Measurements from ENCODE around the gene CCDC172.
"Not testable (repeated sequence)": the region's sequence is repeated elsewhere in the genome, so short reads cannot be mapped to it uniquely, and the experiment has no call there.

The CCDC172 gene

GRCh38 chr10:116352125-116352524 lies 27.9 kb downstream of the CCDC172 start:
- FAIRE-seq: no peak

- FAIRE-seq: no peak
Measured at GRCh38 chr10:116353817-116354216, 29.6 kb downstream of the CCDC172 start.

- FAIRE-seq: no peak
Measured at GRCh38 chr10:116355341-116355740, 31.1 kb downstream of the CCDC172 start.

- FAIRE-seq: no peak
Measured at GRCh38 chr10:116356833-116357232, 32.6 kb downstream of the CCDC172 start.

- FAIRE-seq: no peak
Measured at GRCh38 chr10:116364868-116365267, 40.6 kb downstream of the CCDC172 start.

- no peak for FAIRE-seq
Measured at GRCh38 chr10:116371737-116372136, 47.5 kb downstream of the CCDC172 start.

GRCh38 chr10:116382290-116382689 lies 58.0 kb downstream of the CCDC172 start:
- FAIRE-seq: no peak

GRCh38 chr10:116385311-116385710 lies 61.1 kb downstream of the CCDC172 start:
- FAIRE-seq: no peak

- FAIRE-seq: peak; percentile 94
Measured at GRCh38 chr10:116385994-116386809, 62.0 kb downstream of the CCDC172 start.

- not testable (repeated sequence) for FAIRE-seq
Measured at GRCh38 chr10:116393246-116393831, 69.1 kb downstream of the CCDC172 start.

- no peak for FAIRE-seq
Measured at GRCh38 chr10:116395223-116395985, 71.2 kb downstream of the CCDC172 start.

GRCh38 chr10:116398224-116398623 lies 74.0 kb downstream of the CCDC172 start:
- no peak for FAIRE-seq

GRCh38 chr10:116402858-116403257 lies 78.6 kb downstream of the CCDC172 start:
- FAIRE-seq: peak; percentile 3

GRCh38 chr10:116403740-116404250 lies 79.5 kb downstream of the CCDC172 start:
- FAIRE-seq: no peak

GRCh38 chr10:116408719-116409118 lies 84.5 kb downstream of the CCDC172 start:
- no peak for FAIRE-seq

GRCh38 chr10:116410351-116410750 lies 86.1 kb downstream of the CCDC172 start:
- FAIRE-seq: no peak

- FAIRE-seq: no peak
Measured at GRCh38 chr10:116417821-116418220, 93.6 kb downstream of the CCDC172 start.

- FAIRE-seq: no peak
Measured at GRCh38 chr10:116418389-116418788, 94.1 kb downstream of the CCDC172 start.

- FAIRE-seq: no peak
Measured at GRCh38 chr10:116421815-116422214, 97.6 kb downstream of the CCDC172 start.

GRCh38 chr10:116427671-116428070 lies 103.4 kb downstream of the CCDC172 start, which contains the start of gene PNLIPRP3:
Gene PNLIPRP3, plus strand, starts transcription at chr10:116427847. Its CDS starts 166 bp downstream, at chr10:116428013.
- no peak for FAIRE-seq

GRCh38 chr10:116429288-116429977 lies 105.2 kb downstream of the CCDC172 start:
- no peak for FAIRE-seq

Data from A204.1 (cell line).